CD4-positive, alpha-beta T cell treated with Interleukin-4 for 1 hour (primary cell): Measurements from ENCODE around the gene SERPINB5.
"Not testable (repeated sequence)": the region's sequence is repeated elsewhere in the genome, so short reads cannot be mapped to it uniquely, and the experiment has no call there.

Experiments used
- DNase-seq, 2 donors: peaks; one replicate each; pipeline ENCODE4 v3.0.0-alpha.2; 2020 to 2022

SERPINB5 gene

GRCh38 chr18:63476668-63477067, at the start of gene SERPINB5:
SERPINB5 (plus strand) TSS chr18:63476958; CDS start chr18:63484429, 7,471 bp downstream.
- DNase-seq = no peak

- DNase-seq = no peak
Measured at GRCh38 chr18:63427558-63427957, 49.2 kb upstream of the SERPINB5 start.

GRCh38 chr18:63430526-63430925, 46.2 kb upstream of the SERPINB5 start:
- DNase-seq = no peak

GRCh38 chr18:63431180-63431579, 45.6 kb upstream of the SERPINB5 start:
- no peak for DNase-seq

- DNase-seq = no peak
Measured at GRCh38 chr18:63433334-63433866, 43.4 kb upstream of the SERPINB5 start.

GRCh38 chr18:63438181-63438580, 38.6 kb upstream of the SERPINB5 start:
- no peak for DNase-seq

GRCh38 chr18:63439334-63439733, 37.4 kb upstream of the SERPINB5 start:
- DNase-seq = peak; percentile 52 to 69

GRCh38 chr18:63440219-63440618, 36.5 kb upstream of the SERPINB5 start:
- DNase-seq = no peak

- peak in 1 of 2 donors; percentile 10 for DNase-seq
Measured at GRCh38 chr18:63440881-63441280, 35.9 kb upstream of the SERPINB5 start.

GRCh38 chr18:63443829-63444228, 32.9 kb upstream of the SERPINB5 start:
- DNase-seq = no peak

- peak; percentile 6 to 58 for DNase-seq
Measured at GRCh38 chr18:63444580-63444979, 32.2 kb upstream of the SERPINB5 start.

GRCh38 chr18:63445037-63445436, 31.7 kb upstream of the SERPINB5 start:
- DNase-seq = no peak

- DNase-seq = no peak
Measured at GRCh38 chr18:63446266-63446665, 30.5 kb upstream of the SERPINB5 start.

GRCh38 chr18:63447066-63447465, 29.7 kb upstream of the SERPINB5 start:
- DNase-seq = no peak

- no peak for DNase-seq
Measured at GRCh38 chr18:63449426-63449825, 27.3 kb upstream of the SERPINB5 start.

- DNase-seq = no peak
Measured at GRCh38 chr18:63451799-63452660, 24.7 kb upstream of the SERPINB5 start.

GRCh38 chr18:63452751-63453150, 24.0 kb upstream of the SERPINB5 start:
- DNase-seq = not testable (repeated sequence)

GRCh38 chr18:63454497-63454896, 22.3 kb upstream of the SERPINB5 start:
- DNase-seq = no peak

- no peak for DNase-seq
Measured at GRCh38 chr18:63457977-63458376, 18.8 kb upstream of the SERPINB5 start.

GRCh38 chr18:63460414-63460813, 16.3 kb upstream of the SERPINB5 start:
- DNase-seq = no peak

GRCh38 chr18:63464434-63464833, 12.3 kb upstream of the SERPINB5 start:
- no peak for DNase-seq

- no peak for DNase-seq
Measured at GRCh38 chr18:63465059-63465458, 11.7 kb upstream of the SERPINB5 start.

GRCh38 chr18:63467699-63468098, 9.1 kb upstream of the SERPINB5 start:
- DNase-seq = no peak

GRCh38 chr18:63468575-63468974, 8.2 kb upstream of the SERPINB5 start:
- DNase-seq = no peak

- DNase-seq = no peak
Measured at GRCh38 chr18:63470751-63471150, 6.0 kb upstream of the SERPINB5 start.
